GM12873 (cell line): ENCODE data around the gene B3GALNT1.

Experiments
- CTCF ChIP-seq: IDR thresholded peaks from 2 replicates; pipeline ENCODE4 v1.5.1; 2012; ENCODE audit warnings: low read depth, mild to moderate bottlenecking, moderate library complexity, low read length, control low read depth; ENCODE audit not compliant: insufficient read depth; ENCODE audit errors: missing control alignments

The B3GALNT1 gene

GRCh38 chr3:161067335-161067734 is 37.8 kb downstream of the B3GALNT1 start:
- TF ChIP-seq CTCF = no peak

GRCh38 chr3:161066930-161067329 is 38.2 kb downstream of the B3GALNT1 start:
- no peak for TF ChIP-seq CTCF

GRCh38 chr3:161064413-161064812 is 40.7 kb downstream of the B3GALNT1 start:
- no peak for TF ChIP-seq CTCF

GRCh38 chr3:161054860-161055604 is 50.1 kb downstream of the B3GALNT1 start:
- no peak for TF ChIP-seq CTCF

GRCh38 chr3:161051856-161052255 is 53.3 kb downstream of the B3GALNT1 start:
- no peak for TF ChIP-seq CTCF

- no peak for TF ChIP-seq CTCF
Measured at GRCh38 chr3:161050935-161051334, 54.2 kb downstream of the B3GALNT1 start.

GRCh38 chr3:161049683-161050248 is 55.4 kb downstream of the B3GALNT1 start:
- TF ChIP-seq CTCF = no peak
